Mononuclear cell (primary cell): ENCODE results near the gene PSMA7. TPM values are rescaled to one million over a fixed set of nuclear protein-coding genes. Genes with fewer than 3 reads are reported as not detected.
A peak's percentile ranks its signal among the peaks of the same experiment; 100 is the strongest.
"Not testable (repeated sequence)": the region's sequence is repeated elsewhere in the genome, so short reads cannot be mapped to it uniquely, and the experiment has no call there.

Source experiments
- H3K27me3 ChIP-seq: 2 replicates; pipeline ENCODE4 v1.6.0; 2011; ENCODE audit warnings: low read length, control low read depth; ENCODE audit not compliant: insufficient read depth
- H3K4me1 ChIP-seq: 2 replicates; pipeline ENCODE4 v1.5.1; 2011; ENCODE audit warnings: mild to moderate bottlenecking, low read length, control low read depth; ENCODE audit not compliant: insufficient read depth
- H3K4me3 ChIP-seq: 2 replicates; pipeline ENCODE4 v1.5.1; 2011; ENCODE audit warnings: mild to moderate bottlenecking, low read length, moderate library complexity
- H3K9me3 ChIP-seq: 2 replicates; pipeline ENCODE4 v1.5.1; 2011; ENCODE audit warnings: low read depth, mild to moderate bottlenecking, control low read depth, low read length
- total RNA-seq: library from RNA; depleted of rRNA; stranded (reverse); fragments of >200 nt; gene quantifications from one replicate; pipeline ENCODE4 v1.2.3, GENCODE V29; 2012

Gene PSMA7
- total RNA-seq, 1 donor = 118 TPM

- Histone ChIP-seq H3K9me3 (no peaks in the 10 kb centered on the region), H3K4me1 (peaks cover 5% of the 10 kb centered on the region), H3K4me3 (no peak overlapping the region), H3K27me3 (no peaks in the 10 kb centered on the region)
Observed at GRCh38 chr20:62149532-62150309, 6.5 kb upstream of the PSMA7 start.

- H3K9me3 ChIP-seq = no peaks in the 10 kb centered on the region
- H3K4me3 ChIP-seq = no peak overlapping the region
- peaks cover 10% of the 10 kb centered on the region for H3K4me1 ChIP-seq
- H3K27me3 ChIP-seq = no peaks in the 10 kb centered on the region
Observed at GRCh38 chr20:62148908-62149314, 5.7 kb upstream of the PSMA7 start.

- not testable (repeated sequence) for H3K27me3 ChIP-seq, H3K4me3 ChIP-seq, H3K9me3 ChIP-seq
- H3K4me1 ChIP-seq = peaks cover 10% of the 10 kb centered on the region
Observed at GRCh38 chr20:62148383-62148782, 5.2 kb upstream of the PSMA7 start.

GRCh38 chr20:62147528-62147927, 4.3 kb upstream of the PSMA7 start:
- peaks cover 10% of the 10 kb centered on the region for H3K4me1 ChIP-seq
- H3K27me3 ChIP-seq = no peaks in the 10 kb centered on the region
- no peak overlapping the region for H3K4me3 ChIP-seq
- H3K9me3 ChIP-seq = no peaks in the 10 kb centered on the region

- H3K9me3 ChIP-seq = no peaks in the 10 kb centered on the region
- H3K4me1 ChIP-seq = peaks cover 14% of the 10 kb centered on the region
Observed at GRCh38 chr20:62147125-62147524, 3.9 kb upstream of the PSMA7 start.

GRCh38 chr20:62146019-62146755, 3.0 kb upstream of the PSMA7 start:
- Histone ChIP-seq H3K4me3 (no peak overlapping the region), H3K9me3 (no peaks in the 10 kb centered on the region), H3K27me3 (no peaks in the 10 kb centered on the region), H3K4me1 (peaks cover 24% of the 10 kb centered on the region)

More at GRCh38 chr20:62147125-62147524, 3.9 kb upstream of the PSMA7 start:
- no peak overlapping the region for H3K4me3 ChIP-seq
- H3K27me3 ChIP-seq = no peaks in the 10 kb centered on the region

- no peaks in the 10 kb centered on the region for H3K27me3 ChIP-seq
- no peak overlapping the region for H3K4me3 ChIP-seq
- peaks cover 29% of the 10 kb centered on the region for H3K4me1 ChIP-seq
- no peaks in the 10 kb centered on the region for H3K9me3 ChIP-seq
Observed at GRCh38 chr20:62145688-62146018, 2.5 kb upstream of the PSMA7 start.

GRCh38 chr20:62143957-62144825, 997 bp upstream of the PSMA7 start:
- Histone ChIP-seq H3K27me3 (no peaks in the 10 kb centered on the region), H3K4me1 (peaks cover 34% of the 10 kb centered on the region), H3K9me3 (no peaks in the 10 kb centered on the region), H3K4me3 (peak overlapping the region; percentile 75)

- peak overlapping the region; percentile 75 for H3K4me3 ChIP-seq
- peaks cover 34% of the 10 kb centered on the region for H3K4me1 ChIP-seq
- no peaks in the 10 kb centered on the region for H3K9me3 ChIP-seq
- no peaks in the 10 kb centered on the region for H3K27me3 ChIP-seq
Observed at GRCh38 chr20:62142252-62143080, 728 bp downstream of the PSMA7 start.

GRCh38 chr20:62141397-62142251, 1.6 kb downstream of the PSMA7 start:
- H3K4me1 ChIP-seq = peaks cover 34% of the 10 kb centered on the region

GRCh38 chr20:62141043-62141396, 2.2 kb downstream of the PSMA7 start:
- Histone ChIP-seq H3K4me1 (peaks cover 34% of the 10 kb centered on the region), H3K9me3 (no peaks in the 10 kb centered on the region), H3K27me3 (no peaks in the 10 kb centered on the region), H3K4me3 (no peak overlapping the region)

More at GRCh38 chr20:62141397-62142251, 1.6 kb downstream of the PSMA7 start:
- no peaks in the 10 kb centered on the region for H3K27me3 ChIP-seq
- H3K4me3 ChIP-seq = peak overlapping the region; percentile 75
- no peaks in the 10 kb centered on the region for H3K9me3 ChIP-seq

GRCh38 chr20:62139636-62140035, 3.6 kb downstream of the PSMA7 start:
- no peaks in the 10 kb centered on the region for H3K9me3 ChIP-seq
- H3K4me3 ChIP-seq = no peak overlapping the region
- H3K27me3 ChIP-seq = no peaks in the 10 kb centered on the region
- H3K4me1 ChIP-seq = peaks cover 41% of the 10 kb centered on the region

GRCh38 chr20:62138912-62139311, 4.3 kb downstream of the PSMA7 start:
- Histone ChIP-seq H3K9me3 (no peaks in the 10 kb centered on the region), H3K4me3 (no peak overlapping the region), H3K27me3 (no peaks in the 10 kb centered on the region), H3K4me1 (peaks cover 39% of the 10 kb centered on the region)

- H3K4me1 ChIP-seq = peaks cover 46% of the 10 kb centered on the region
- H3K9me3 ChIP-seq = no peaks in the 10 kb centered on the region
- H3K4me3 ChIP-seq = no peak overlapping the region
- no peaks in the 10 kb centered on the region for H3K27me3 ChIP-seq
Observed at GRCh38 chr20:62138204-62138543, 5.0 kb downstream of the PSMA7 start.
